Measurements from ENCODE around the gene TUBGCP6.

DNA sequence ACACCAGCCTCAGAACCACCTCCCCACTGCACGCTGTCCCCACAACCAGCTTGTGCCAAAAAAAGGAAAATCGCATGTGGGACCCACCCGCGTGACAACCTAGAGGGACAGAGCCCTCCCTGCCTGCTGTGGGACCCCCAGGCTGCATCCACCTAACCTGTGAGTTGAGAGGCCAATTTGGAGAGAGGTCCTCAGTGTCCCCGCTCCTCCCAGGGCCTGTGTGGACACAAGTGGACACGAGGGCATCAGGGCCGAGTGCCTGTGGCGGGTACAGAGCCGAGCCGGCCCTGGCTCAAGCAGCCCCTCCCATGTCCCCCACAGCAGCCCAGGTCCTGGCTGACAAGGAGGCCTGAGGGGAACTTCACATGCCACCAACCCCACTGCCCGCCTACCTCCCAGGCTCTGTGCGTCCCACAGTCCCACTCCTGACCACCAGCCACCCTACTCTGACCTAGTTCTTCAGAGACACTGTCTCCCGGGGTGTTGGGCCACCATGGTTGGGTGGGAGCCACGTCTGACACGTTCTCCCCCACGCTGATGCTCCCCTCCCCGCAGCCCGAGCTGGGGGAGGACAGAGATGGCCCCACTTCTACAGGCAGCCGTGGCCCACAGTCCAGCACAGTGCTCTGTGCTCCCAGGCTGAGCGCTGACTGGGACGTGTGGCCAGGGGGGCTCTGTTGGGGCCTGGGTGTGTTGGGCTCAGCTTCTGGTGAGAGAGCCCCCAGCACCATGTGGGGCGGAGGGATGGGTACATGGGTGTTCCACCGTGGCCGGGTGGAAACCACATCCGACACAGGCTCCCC lies 24.8 kb downstream of the TUBGCP6 start:
- TF ChIP-seq, protein P1, sequence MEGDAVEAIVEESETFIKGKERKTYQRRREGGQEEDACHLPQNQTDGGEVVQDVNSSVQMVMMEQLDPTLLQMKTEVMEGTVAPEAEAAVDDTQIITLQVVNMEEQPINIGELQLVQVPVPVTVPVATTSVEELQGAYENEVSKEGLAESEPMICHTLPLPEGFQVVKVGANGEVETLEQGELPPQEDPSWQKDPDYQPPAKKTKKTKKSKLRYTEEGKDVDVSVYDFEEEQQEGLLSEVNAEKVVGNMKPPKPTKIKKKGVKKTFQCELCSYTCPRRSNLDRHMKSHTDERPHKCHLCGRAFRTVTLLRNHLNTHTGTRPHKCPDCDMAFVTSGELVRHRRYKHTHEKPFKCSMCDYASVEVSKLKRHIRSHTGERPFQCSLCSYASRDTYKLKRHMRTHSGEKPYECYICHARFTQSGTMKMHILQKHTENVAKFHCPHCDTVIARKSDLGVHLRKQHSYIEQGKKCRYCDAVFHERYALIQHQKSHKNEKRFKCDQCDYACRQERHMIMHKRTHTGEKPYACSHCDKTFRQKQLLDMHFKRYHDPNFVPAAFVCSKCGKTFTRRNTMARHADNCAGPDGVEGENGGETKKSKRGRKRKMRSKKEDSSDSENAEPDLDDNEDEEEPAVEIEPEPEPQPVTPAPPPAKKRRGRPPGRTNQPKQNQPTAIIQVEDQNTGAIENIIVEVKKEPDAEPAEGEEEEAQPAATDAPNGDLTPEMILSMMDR (IDR thresholded peaks at IDR 0.05; ENCODE audit: poor library complexity, severe bottlenecking): no peak
- TF ChIP-seq EZH2 (IDR thresholded peaks at IDR 0.05; ENCODE audit: borderline replicate concordance, insufficient read depth, low read length, poor library complexity, severe bottlenecking) (no peak), TAF1 (IDR thresholded peaks at IDR 0.05; ENCODE audit: low read depth) (no peak), RAD21 (conservative IDR thresholded peaks at IDR 0.05) (no peak), POLR2AphosphoS5 (IDR thresholded peaks at IDR 0.05) (no peak), MXI1 (conservative IDR thresholded peaks at IDR 0.05; ENCODE audit: poor library complexity, severe bottlenecking) (no peak)
- TF ChIP-seq, protein P2, sequence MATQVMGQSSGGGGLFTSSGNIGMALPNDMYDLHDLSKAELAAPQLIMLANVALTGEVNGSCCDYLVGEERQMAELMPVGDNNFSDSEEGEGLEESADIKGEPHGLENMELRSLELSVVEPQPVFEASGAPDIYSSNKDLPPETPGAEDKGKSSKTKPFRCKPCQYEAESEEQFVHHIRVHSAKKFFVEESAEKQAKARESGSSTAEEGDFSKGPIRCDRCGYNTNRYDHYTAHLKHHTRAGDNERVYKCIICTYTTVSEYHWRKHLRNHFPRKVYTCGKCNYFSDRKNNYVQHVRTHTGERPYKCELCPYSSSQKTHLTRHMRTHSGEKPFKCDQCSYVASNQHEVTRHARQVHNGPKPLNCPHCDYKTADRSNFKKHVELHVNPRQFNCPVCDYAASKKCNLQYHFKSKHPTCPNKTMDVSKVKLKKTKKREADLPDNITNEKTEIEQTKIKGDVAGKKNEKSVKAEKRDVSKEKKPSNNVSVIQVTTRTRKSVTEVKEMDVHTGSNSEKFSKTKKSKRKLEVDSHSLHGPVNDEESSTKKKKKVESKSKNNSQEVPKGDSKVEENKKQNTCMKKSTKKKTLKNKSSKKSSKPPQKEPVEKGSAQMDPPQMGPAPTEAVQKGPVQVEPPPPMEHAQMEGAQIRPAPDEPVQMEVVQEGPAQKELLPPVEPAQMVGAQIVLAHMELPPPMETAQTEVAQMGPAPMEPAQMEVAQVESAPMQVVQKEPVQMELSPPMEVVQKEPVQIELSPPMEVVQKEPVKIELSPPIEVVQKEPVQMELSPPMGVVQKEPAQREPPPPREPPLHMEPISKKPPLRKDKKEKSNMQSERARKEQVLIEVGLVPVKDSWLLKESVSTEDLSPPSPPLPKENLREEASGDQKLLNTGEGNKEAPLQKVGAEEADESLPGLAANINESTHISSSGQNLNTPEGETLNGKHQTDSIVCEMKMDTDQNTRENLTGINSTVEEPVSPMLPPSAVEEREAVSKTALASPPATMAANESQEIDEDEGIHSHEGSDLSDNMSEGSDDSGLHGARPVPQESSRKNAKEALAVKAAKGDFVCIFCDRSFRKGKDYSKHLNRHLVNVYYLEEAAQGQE (IDR thresholded peaks at IDR 0.05; ENCODE audit: borderline replicate concordance): no peak

Data from neural cell (in vitro differentiated cells).